ENCODE results near the gene PAK1.

DNA sequence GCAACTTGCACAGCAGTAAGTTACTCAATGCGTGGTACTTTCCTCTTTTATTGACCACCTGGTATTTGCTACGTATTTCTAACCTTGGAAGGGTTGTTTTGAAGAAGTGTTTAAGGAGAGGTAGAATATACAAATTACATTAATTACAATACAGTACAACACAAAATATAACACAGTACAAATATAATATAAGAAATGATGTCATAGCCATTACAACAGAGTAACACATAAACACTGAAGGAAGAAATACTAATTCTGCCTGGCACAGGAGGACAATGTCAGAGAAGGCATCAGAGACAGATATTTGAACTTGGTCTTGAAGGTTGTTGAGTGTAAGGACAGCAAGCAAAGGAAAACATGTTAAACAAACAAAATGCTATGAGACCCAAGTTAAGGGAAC is 25.6 kb downstream of the PAK1 start:
- TF ChIP-seq POLR2AphosphoS5 (IDR thresholded peaks at IDR 0.05; ENCODE audit: insufficient read depth, low read depth, low read length): no peak
- TF ChIP-seq POLR2A (IDR thresholded peaks at IDR 0.05; ENCODE audit: low read depth, low read length): no peak
- TF ChIP-seq, protein P1, sequence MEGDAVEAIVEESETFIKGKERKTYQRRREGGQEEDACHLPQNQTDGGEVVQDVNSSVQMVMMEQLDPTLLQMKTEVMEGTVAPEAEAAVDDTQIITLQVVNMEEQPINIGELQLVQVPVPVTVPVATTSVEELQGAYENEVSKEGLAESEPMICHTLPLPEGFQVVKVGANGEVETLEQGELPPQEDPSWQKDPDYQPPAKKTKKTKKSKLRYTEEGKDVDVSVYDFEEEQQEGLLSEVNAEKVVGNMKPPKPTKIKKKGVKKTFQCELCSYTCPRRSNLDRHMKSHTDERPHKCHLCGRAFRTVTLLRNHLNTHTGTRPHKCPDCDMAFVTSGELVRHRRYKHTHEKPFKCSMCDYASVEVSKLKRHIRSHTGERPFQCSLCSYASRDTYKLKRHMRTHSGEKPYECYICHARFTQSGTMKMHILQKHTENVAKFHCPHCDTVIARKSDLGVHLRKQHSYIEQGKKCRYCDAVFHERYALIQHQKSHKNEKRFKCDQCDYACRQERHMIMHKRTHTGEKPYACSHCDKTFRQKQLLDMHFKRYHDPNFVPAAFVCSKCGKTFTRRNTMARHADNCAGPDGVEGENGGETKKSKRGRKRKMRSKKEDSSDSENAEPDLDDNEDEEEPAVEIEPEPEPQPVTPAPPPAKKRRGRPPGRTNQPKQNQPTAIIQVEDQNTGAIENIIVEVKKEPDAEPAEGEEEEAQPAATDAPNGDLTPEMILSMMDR (IDR thresholded peaks at IDR 0.05; ENCODE audit: extremely low read depth in 1 of 2, insufficient read depth in 1 of 2, low read depth in 1 of 2, low read length in 2 of 2): no peak
- no peak for TF ChIP-seq JUN (IDR thresholded peaks at IDR 0.05; ENCODE audit: borderline replicate concordance, insufficient read depth, insufficient read length, low read depth)
- no peak for TF ChIP-seq EZH2 (IDR thresholded peaks at IDR 0.05; ENCODE audit: borderline replicate concordance, low read depth, low read length, severe bottlenecking)
- no peak for TF ChIP-seq MYC (IDR thresholded peaks at IDR 0.05; ENCODE audit: low read depth, low read length)
- TF ChIP-seq GATA2 (IDR thresholded peaks at IDR 0.05; ENCODE audit: insufficient read depth, insufficient read length, low read depth, low read length): no peak
- TF ChIP-seq, protein P2, sequence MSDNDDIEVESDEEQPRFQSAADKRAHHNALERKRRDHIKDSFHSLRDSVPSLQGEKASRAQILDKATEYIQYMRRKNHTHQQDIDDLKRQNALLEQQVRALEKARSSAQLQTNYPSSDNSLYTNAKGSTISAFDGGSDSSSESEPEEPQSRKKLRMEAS (IDR thresholded peaks at IDR 0.05; ENCODE audit: insufficient read depth, insufficient read length): no peak
- TF ChIP-seq FOS (IDR thresholded peaks at IDR 0.05; ENCODE audit: borderline replicate concordance, insufficient read depth, low read length): no peak

All from endothelial cell of umbilical vein (primary cell).